Right renal cortex interstitium (tissue), 3 donors: ENCODE results near the gene CLP1. TPM values are rescaled to one million over a fixed set of nuclear protein-coding genes. Genes with fewer than 3 reads are reported as not detected.
"Not testable (repeated sequence)": the region's sequence is repeated elsewhere in the genome, so short reads cannot be mapped to it uniquely, and the experiment has no call there.

ENCODE experiments used
- DNase-seq, 3 donors: peaks; one replicate each; pipeline ENCODE4 v3.0.0-alpha.2; 2013; ENCODE audit warnings: low read depth in 3 of 3, low spot score in 2 of 3
- polyA plus RNA-seq, 3 donors: library from polyadenylated mRNA; unstranded; fragments of 120-200 nt; gene quantifications; one replicate each; pipeline ENCODE4 v1.2.1, GENCODE V29; 2013; ENCODE audit not compliant: insufficient read length in 3 of 3

The CLP1 gene
- polyA plus RNA-seq, 3 donors = 16.6 to 18.5 (median 18.4) TPM

- DNase-seq = no peak
Observed at GRCh38 chr11:57640068-57640800, 17.3 kb upstream of the CLP1 start.

- DNase-seq = no peak
Observed at GRCh38 chr11:57641011-57641807, 16.4 kb upstream of the CLP1 start.

- DNase-seq = no peak
Observed at GRCh38 chr11:57643802-57644201, 13.8 kb upstream of the CLP1 start.

DNA sequence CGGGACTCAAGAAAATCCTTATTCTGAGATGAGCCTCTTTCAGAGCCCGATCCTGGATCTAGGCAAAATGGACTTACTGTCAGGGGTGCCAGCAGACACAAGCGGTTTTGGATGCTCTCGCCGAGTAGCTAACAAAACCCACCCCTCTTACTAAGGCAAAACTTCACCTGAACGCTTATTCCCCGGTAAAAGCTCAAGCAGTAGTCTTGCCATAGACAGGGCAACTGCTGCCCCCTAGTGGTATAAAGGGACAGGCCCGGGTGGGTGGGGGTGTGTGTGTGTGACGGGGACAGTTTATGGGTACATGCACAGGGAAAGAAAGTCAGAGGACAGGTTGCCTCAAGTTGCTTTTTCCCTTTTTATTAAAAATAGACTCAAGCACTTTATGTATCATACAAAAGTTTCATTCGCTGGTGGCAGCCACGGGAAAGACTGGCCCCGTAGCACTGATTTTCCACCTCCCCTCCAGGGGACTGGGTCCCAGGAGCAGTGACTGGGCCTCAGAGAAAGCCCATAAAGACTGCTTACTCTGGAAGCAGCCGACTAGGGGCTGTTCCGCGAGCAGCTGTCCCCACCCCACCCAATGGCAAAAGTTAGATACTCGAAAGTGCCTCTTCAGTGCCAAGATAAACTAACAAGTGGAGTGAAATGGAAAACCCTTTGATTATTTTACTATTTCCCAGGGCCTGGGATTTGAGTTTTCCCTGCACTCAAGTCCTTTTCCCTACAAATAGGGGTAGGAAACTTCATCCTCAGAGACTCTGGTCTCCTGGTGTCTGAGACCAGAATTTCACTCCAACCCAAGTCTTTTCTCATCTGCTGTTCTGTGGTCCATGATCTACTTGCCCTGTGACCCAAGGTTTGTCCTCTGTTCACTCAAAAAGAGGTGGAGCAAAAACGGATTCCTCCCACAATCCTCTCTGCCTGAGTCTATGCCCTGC, 12.5 kb upstream of the CLP1 start:
- DNase-seq = no peak

GRCh38 chr11:57645689-57646085, 11.9 kb upstream of the CLP1 start:
- no peak for DNase-seq

- DNase-seq = no peak
Observed at GRCh38 chr11:57646194-57646798, 11.3 kb upstream of the CLP1 start.

GRCh38 chr11:57646799-57647303, 10.7 kb upstream of the CLP1 start:
- no peak for DNase-seq

DNA sequence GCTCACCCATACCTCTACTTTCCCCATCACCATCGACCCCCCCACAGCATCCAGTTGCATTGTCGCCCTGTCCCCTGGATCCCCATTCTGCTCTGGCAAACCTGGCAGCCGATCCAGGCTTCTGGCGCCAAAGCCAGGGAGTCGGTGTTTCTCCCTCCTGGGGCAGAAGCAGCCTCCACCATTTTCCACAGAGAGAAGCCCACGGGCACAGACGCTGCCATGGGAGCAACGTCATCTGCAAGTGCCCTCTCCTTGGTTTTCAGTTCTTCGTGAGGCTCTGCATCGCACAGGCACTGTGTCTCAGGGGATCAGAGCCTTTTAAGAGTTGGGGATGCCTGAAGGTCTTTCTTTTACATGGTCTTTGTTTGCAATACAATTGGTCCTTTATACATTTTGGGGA, 10.2 kb upstream of the CLP1 start:
- DNase-seq = no peak

DNA sequence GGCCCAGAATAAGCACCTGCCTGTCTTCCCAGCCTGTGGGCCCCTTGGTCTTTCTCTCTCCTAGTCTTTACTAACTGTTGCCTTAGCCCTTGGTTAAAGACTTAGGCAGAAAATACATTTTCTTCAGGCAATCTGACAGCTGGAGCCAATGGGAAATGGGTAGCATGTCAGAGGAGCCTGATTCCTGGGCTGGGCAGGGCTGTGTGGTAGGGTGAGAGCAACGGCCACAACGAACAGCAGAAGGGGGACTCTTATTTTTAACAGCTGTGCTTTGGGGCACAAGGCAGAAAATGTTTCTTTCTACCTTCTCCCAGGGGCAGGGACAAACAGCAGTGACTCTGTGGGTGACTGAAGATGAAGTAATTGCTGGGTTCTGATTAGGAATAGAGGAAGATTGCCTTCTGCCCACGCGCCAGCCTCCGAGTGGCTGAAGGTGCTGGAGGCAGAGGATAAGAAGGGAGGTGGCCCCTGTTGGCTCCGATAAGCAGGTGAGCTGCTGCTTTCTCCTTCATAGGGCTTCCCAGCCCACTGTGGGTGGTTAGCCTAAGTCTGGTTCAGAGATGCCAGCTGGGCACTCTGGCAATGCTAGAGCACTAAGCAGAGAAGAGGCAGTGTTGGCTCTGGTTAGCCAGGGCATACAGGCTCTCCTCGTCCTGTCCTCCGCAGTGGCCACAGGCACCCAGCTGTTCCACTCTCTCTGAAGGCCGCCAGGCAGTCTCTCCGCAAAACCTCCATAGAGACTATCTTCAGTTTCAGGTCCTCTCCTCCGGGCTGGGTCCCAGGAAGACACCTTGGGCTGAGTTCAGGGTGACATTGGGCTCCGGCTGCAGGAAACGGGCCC, 9.4 kb upstream of the CLP1 start:
- DNase-seq = no peak

- no peak for DNase-seq
Observed at GRCh38 chr11:57648801-57649735, 8.5 kb upstream of the CLP1 start.

DNA sequence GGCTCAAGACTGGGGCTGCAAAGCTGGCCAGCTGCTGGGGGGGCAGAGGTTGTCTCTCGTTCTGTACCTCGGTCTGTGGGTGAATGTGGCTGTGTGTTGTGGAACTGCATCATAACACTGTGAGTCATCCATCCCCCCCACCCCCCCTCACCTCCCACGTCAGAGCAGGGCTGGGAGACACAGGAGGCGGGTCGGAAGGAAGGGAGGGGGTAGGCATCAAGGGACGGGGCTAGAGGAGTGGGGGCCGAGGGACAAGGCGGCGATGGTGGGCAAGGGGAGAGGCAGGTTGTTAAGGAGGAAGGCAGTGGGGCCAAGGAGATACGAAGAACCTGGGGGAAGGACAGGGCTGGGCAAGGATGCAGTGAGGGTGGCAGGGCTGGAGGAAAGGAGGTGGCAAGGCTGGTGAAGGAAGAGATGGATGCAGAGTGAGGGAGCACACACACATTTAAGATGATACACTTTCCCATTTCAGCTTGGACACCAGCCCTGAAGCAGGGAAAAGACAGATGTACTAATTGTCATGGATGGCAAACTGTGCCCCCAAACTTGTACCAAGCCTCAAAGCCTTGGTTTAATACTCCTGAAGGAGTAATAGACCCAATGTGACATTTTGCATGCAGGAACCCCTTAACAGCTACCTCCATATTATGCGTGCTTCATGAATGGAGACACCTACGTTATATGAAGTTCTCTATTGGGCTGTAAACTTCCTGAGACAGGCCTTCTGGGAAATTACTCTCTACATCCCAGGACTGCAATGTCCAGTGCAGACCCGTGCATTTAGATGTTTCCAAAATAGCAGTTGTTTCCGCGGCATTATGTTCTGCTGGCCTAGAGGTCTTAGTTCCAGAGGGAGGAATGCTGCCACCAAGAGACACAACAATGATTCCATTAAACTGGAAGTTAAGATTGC, 7.5 kb upstream of the CLP1 start, which contains the start of gene YPEL4:
Gene YPEL4, minus strand, starts transcription at position 87 of the 913 bp plus-strand sequence. CDS start 2,805 bp downstream, outside the sequence.
- no peak for DNase-seq

DNA sequence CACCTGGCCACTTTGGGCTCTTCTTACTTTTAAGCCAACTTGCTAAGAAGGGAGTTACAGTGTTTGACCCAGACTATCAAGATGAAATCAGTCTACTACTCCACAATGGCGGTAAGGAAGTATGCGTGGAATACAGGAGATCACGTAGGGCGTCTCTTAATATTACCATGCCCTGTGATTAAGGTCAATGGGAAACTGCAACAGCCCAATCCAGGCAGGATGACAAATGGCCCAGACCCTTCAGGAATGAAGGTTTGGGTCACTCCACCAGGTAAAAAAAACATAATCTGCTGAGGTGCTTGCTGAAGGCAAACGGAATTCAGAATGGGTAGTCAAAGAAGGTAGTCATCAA, 6.8 kb upstream of the CLP1 start:
- no peak for DNase-seq

DNA sequence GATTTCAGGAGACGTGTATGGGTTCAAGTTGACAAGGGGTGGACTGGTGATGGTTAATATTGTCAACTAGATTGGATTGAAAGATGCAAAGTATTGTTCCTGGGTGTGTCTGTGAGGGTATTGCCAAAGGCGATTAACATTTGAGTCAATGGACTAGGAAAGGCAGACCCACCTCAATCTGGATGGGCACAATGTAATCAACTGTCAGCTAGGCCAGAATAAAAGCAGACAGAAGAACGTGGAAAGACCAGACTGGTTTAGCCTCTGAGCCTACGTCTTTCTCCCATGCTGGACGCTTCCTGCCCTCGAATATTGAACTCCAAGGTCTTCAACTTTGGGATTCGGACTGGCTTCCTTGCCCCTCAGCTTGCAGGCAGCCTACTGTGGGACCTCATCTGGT, 6.2 kb upstream of the CLP1 start:
- DNase-seq = no peak

DNA sequence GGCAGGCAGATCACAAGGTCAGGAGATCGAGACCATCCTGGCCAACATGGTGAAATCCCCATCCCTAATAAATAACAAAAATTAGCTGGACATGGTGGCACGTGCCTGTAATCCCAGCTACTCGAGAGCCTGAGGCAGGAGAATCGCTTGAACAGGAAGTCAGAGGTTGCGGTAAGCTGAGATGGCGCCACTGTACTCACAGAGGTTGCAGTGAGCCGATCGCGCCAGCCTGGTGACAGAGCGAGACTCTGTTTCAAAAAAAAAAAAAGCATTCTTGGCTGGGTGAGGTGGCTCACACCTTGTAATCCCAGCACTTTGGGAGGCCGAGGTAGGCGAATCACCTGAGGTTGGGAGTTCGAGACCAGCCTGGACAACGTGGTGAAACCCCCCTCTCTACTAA, 5.3 kb upstream of the CLP1 start:
- not testable (repeated sequence) for DNase-seq

GRCh38 chr11:57652662-57653061, 4.9 kb upstream of the CLP1 start:
- DNase-seq = no peak

GRCh38 chr11:57653163-57653562, 4.4 kb upstream of the CLP1 start:
- DNase-seq = no peak

- DNase-seq = no peak
Observed at GRCh38 chr11:57656885-57657193, 723 bp upstream of the CLP1 start.

DNA sequence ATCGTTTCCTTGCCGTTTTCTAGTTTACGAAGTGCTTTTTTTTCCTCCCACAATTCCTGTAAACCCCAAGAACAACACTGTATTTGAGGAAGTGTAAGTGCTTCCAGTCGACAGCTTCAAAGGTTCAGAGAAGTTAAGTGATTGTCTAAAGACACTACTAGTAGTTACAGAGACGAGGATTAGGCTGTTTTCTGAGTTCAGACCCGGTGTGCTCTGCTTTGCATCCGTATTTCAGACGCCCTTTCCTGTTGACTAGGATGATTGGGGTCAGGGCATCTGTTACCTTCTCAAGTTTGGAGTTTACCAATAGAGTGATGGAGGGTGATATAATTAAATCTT, 430 bp downstream of the CLP1 start:
- no peak for DNase-seq
